HG03520 (cell line): ENCODE measurements around the gene CEBPA.
"Not testable (repeated sequence)": the region's sequence is repeated elsewhere in the genome, so short reads cannot be mapped to it uniquely, and the experiment has no call there.

Source experiments
- ATAC-seq: cut with Tn5 transposase; IDR thresholded peaks from one replicate; pipeline ENCODE4 v1.9.1; 2021; ENCODE audit warnings: mild to moderate bottlenecking, moderate library complexity; ENCODE audit not compliant: unreplicated experiment

The CEBPA gene

GRCh38 chr19:33325920-33326319 lies 23.6 kb upstream of the CEBPA start:
- no peak for ATAC-seq

GRCh38 chr19:33324628-33325027 lies 22.3 kb upstream of the CEBPA start:
- ATAC-seq: no peak

GRCh38 chr19:33323093-33323820 lies 20.9 kb upstream of the CEBPA start:
- ATAC-seq: no peak

GRCh38 chr19:33320636-33321035 lies 18.3 kb upstream of the CEBPA start:
- ATAC-seq: no peak

DNA sequence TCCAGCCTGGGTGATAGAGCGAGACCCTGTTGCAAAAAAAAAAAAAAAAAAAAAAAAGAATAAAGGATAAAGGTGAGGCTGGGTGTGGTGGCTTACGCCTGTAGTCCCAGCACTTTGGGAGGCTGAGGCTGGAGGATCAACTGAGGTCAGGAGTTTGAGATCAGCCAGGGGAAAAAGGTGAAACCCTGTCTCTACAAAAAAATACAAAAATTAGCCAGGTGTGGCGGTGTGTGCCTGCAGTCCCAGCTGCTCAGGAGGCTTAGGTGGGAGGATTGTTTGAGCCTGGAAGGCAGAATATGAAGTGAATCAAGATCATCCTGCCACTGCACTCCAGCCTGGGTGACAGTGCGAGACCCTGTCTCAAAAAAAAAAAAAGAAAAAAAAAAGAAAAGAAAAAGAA lies 15.7 kb upstream of the CEBPA start:
- ATAC-seq: not testable (repeated sequence)

- no peak for ATAC-seq
Observed at GRCh38 chr19:33317517-33317916, 15.2 kb upstream of the CEBPA start.

- ATAC-seq: no peak
Observed at GRCh38 chr19:33316541-33317264, 14.4 kb upstream of the CEBPA start.

DNA sequence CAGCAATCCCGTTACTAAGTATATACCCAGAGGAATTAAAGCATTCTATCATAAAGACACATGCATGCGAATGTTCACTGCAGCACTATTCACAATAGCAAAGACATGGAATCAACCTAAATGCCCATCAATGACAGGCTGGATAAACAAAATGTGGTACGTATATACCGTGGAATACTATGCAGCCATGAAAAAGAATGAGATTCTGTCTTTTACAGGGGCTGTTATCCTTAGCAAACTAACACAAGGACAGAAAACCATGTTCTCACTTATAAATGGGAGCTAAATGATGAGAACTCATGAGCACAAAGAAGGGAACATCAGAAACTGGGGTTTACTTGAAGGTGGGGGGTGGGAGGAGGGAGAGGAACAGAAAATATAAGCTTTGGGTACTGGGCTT lies 10.5 kb upstream of the CEBPA start:
- not testable (repeated sequence) for ATAC-seq

- ATAC-seq: no peak
Observed at GRCh38 chr19:33312065-33312464, 9.7 kb upstream of the CEBPA start.

DNA sequence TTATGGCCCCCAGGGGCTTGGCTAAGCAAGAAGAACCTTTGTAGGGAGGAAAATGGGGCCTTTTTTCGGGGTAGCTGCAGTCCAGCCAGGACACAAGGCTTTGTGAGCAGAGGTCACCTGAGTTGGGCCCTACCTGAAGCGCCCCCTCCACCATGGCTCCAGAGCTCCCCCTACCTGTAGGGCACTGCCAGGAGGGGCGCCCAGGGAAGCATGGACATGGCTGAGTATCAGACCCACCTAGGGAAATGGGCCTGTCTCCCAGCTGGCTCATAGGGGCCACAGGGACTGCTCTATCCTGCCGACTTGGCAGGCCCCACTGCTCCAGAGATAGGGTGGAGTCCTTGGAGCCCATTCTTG lies 9.0 kb upstream of the CEBPA start:
- no peak for ATAC-seq

- no peak for ATAC-seq
Observed at GRCh38 chr19:33310606-33311325, 8.4 kb upstream of the CEBPA start.

DNA sequence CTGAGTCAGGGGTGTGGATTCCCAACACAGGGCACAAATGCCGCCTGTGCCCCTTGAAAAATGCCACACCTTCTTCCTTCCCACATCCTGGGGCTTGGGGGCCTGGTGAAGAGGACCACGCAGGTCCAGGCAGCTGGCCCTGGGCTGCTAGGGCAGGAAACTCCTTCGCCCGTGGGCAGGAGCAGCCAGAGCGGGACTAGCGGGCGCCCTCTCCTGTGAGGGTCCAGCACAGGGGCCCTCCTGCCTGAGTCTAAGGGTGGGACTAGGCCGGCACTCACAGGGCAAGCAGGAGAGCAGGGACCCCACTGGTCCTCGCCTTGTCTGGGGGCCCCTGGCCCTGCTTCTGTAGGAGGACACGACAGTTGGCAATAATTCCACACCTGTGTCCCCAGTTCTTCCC lies 7.5 kb upstream of the CEBPA start:
- no peak for ATAC-seq

- ATAC-seq: no peak
Observed at GRCh38 chr19:33306853-33307792, 4.8 kb upstream of the CEBPA start.

DNA sequence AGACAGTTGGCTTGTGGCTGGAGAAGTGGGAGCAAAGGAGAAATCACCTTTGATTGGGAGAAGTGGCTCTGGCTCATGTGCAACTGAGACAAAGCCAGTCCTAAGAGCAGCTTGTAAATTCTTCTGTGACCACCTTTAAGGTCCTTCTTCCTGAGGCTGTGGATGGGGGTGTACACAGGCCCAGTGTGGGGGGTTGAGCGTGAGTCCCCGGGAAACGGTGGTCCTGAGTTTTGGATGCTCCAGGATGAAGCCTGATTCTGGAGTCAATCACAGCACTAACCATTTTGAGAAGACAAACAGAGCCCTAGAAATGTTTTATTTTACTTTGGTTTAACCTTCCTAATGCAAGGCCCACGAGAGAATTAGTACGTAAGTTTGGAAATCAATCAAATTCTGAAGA lies 3.9 kb upstream of the CEBPA start:
- no peak for ATAC-seq

DNA sequence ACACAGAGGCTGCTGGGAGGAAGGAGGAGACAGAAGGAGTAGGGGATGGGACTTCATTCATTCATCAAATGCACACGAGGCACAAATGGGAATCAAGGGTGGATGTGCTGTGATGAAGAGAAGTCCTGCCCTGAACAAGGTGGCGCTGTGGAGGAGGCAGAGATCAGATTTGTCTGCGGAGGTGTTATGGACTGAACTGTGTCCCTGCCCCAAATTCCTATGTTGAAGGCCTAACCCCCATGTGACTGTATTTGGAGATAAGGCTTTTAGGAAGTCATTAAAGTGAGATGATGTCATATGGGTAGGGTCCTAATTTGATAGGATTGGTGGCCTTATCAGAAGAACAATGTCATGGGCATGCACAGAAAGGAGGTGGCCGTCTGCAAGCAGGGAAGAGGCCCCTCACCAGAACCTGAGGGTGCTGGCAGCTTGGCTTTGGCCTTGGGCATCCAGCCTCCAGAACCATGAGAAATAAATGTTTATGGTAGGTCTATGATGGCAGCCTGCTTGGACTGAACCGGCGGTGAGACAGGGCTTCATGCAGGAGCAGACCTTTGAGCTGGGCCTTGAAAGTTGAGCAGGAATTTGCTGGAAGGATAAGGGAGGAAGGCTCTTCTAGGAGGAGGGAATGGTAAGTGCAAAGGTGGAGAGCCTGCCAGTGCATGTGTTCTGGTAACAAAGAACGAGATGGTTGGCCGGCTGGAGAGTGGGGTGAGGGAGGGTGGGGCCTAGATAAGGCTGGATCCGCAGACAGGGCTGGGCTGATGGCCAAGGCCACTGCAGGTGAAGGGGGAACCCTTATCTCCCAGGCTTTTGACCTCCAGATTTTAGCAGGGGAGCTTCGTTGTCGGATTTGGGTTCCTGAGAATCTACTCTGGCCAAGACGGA lies 2.7 kb upstream of the CEBPA start:
- ATAC-seq: no peak

DNA sequence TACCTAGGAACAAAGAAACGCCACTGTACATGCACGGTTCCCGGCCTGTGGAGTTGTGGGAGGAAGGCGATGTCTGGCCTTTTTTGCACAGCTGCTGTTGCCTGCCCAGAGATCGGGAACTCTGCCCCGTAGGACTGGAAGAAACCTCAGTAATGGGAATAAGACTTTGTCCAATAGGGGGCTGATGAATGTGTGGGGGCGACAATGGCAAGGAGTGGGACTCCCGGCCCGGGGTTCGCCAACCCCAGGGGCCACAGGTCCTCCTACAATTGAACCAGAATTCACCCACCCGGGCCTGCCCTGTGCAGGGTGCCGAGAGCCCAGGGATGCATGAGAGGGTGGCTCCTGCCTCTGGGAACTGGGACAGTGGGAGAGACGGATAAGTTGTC lies 2.0 kb upstream of the CEBPA start:
- ATAC-seq: no peak

GRCh38 chr19:33303791-33304345 lies 1.5 kb upstream of the CEBPA start:
- ATAC-seq: no peak

DNA sequence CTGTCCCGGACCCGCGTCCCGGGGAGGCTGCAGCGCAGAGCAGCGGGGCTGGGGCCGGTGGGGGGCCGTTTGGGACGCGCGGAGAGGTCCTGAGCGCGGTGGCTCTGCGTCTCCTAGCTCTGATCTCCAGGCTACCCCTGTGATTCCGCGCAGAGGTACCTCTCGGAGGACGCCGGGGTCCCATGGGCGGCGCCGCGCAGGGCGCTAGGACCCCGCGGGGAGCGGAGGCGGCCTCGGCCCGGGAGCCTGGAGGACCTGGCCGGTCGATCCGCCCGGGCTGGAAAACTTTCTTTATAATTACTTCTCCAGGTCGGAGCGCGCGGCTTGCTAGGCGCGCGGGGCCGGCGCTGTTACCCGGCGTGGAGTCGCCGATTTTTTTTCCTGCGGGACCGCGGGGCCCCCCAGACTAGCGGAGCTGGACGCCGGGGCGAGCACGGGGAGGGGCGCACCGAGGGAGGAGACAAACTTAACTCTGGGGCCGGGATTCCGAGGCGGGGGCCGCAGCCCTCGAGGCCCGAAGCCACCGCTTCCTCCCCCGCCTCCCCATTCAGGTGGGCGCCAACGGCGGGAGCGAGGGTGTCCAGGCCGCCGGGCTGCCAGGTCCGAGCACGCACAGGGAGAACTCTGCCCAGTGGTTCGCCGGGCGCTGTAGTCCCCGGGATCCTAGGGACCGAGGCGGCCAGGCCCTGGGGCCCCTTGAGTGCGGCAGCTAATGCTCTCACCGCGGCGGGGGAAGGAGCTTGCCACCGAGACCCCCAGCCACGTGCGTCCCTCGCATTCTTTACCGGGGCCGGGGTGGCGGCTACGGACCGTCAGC lies 848 bp upstream of the CEBPA start:
- ATAC-seq: no peak

- no peak for ATAC-seq
Observed at GRCh38 chr19:33301900-33302174, 497 bp downstream of the CEBPA start.
